G401.6 (cell line): ENCODE data around the gene GAD1.

Source experiments
- FAIRE-seq: peaks from 2 replicates; lab custom pipeline; 2012; peaks lifted over from hg19 to GRCh38; lab: Jason Lieb, UNC

The GAD1 gene

DNA sequence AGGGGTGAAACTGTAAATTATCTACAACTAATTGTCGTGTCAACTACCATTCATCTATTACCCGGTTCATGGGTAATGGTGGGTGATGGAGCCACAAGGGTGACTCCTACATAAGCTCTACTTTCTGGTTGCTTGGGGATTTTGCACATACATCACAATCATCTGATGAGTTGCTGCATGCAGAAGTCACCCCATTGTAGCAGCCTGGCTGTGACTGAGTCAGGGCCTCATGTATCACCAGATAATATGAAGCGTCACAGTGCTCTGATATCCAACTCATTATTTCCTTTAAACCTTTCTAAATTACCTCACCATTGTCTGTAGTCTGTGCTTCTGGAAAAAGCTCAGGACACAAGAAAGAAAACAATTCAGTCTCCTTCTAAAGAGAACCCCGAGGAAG, 79.9 kb downstream of the GAD1 start:
- no peak for FAIRE-seq

DNA sequence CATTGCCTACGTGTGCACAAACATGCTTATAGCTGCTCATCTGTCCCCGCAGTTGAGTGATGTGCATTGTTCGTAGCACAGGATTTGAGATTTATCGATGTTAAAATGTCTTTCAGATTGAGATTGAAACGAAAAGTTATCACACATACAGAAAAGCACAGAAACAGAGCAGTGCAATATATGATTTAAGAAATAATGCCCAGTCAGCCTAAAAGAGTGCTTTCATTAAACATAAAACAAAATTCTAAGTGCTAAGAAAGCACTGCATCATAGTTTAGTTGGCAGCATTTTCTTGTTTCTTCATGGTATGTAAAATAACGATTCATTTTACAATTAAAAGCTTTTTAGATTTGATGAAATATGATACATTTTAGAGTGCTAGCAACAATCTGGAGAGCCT, 80.4 kb downstream of the GAD1 start:
- no peak for FAIRE-seq

- no peak for FAIRE-seq
These were observed 89.2 kb downstream of the GAD1 start for GRCh38 chr2:170905864-170906263.
